Gastroesophageal sphincter (tissue), 4 donors: ENCODE measurements around the gene DOCK6. TPM values are rescaled to one million over a fixed set of nuclear protein-coding genes. Genes with fewer than 3 reads are reported as not detected.

Source experiments
- ATAC-seq: fragments of 150-250 bp; one replicate; pipeline ENCODE4 v1.9.1; 2016; ENCODE audit warnings: mild to moderate bottlenecking, moderate library complexity
- H3K27ac ChIP-seq, 4 donors: fragments of 200-600 bp; sonication (generic) in 3 of 4; 1 replicate in 3 of 4; 2 replicates in 1 of 4; pipeline ENCODE4 v1.5.1; 2016 to 2019
- H3K27me3 ChIP-seq: fragments of 200-600 bp; sonication (generic); one replicate; pipeline ENCODE4 v1.5.1; 2019
- H3K36me3 ChIP-seq, 2 donors: fragments of 200-600 bp; sonication (generic); one replicate each; pipeline ENCODE4 v1.5.1; 2019; ENCODE audit warnings: control low read depth in 1 of 2
- H3K4me1 ChIP-seq, 3 donors: fragments of 200-600 bp; sonication (generic); 1 replicate in 2 of 3; 2 replicates in 1 of 3; pipeline ENCODE4 v1.5.1; 2016 to 2019; ENCODE audit warnings: control low read depth in 2 of 3
- H3K4me3 ChIP-seq, 2 donors: fragments of 200-600 bp; sonication (generic); one replicate each; pipeline ENCODE4 v1.5.1; 2019; ENCODE audit warnings: mild to moderate bottlenecking in 1 of 2, moderate library complexity in 1 of 2
- H3K9me3 ChIP-seq, 3 donors: fragments of 200-600 bp; sonication (generic); one replicate each; pipeline ENCODE4 v1.5.1; 2017 to 2019; ENCODE audit warnings: control low read depth in 2 of 3
- CTCF ChIP-seq, 4 experiments: fragments of 200-600 bp in 2 of 4; fragments of 450-650 bp in 2 of 4; sonication (generic) in 1 of 4; IDR thresholded peaks; one replicate each; pipeline ENCODE4 v1.5.1; 2017 to 2019; ENCODE audit warnings: antibody characterized with exemption in 4 of 4, mild to moderate bottlenecking in 2 of 4, moderate library complexity in 2 of 4
- EP300 ChIP-seq: sonication (generic); formaldehyde crosslinking; IDR thresholded peaks from one replicate; pipeline ENCODE4 v1.6.1; 2017; ENCODE audit warnings: antibody characterized with exemption, mild to moderate bottlenecking
- POLR2A ChIP-seq, 2 donors: fragments of 450-650 bp; IDR thresholded peaks; one replicate each; pipeline ENCODE4 v1.6.1; 2017; ENCODE audit warnings: antibody characterized with exemption in 2 of 2, mild to moderate bottlenecking in 2 of 2, moderate library complexity in 1 of 2
- POLR2AphosphoS5 ChIP-seq: sonication (generic); formaldehyde crosslinking; IDR thresholded peaks from one replicate; pipeline ENCODE4 v1.6.1; 2017; ENCODE audit warnings: antibody characterized with exemption
- WGBS, 2 donors: methylation state at CpG; one replicate each; pipeline ENCODE4 v1.1.5; 2018; ENCODE audit warnings: low coverage in 1 of 2; 5-methylcytosine and 5-hydroxymethylcytosine counted together
- total RNA-seq, 4 donors: library from RNA; depleted of rRNA; stranded (reverse); fragments of >200 nt; gene quantifications; one replicate each; pipeline ENCODE4 v1.1.0, GENCODE V29; 2016

DOCK6 gene
- total RNA-seq, 4 donors from 2014 or later, result 18.5 to 43.1 (median 29.1) TPM

- H3K9me3 ChIP-seq, result no peaks in the 10 kb centered on the region
- no peaks in the 10 kb centered on the region for H3K27me3 ChIP-seq
- H3K36me3 ChIP-seq, result peaks cover 0 to 37% of the 10 kb centered on the region in 2 donors
- 80 to 94% methylated on average over 2 to 3 of the region's 5 CpGs for WGBS, 2 donors
- TF ChIP-seq POLR2AphosphoS5 (no peak), CTCF (IDR thresholded peaks at IDR 0.05) (no peak), EP300 (no peak), POLR2A (IDR thresholded peaks at IDR 0.05) (no peak)
- no peak overlapping the region for H3K4me3 ChIP-seq
- no peak for ATAC-seq
- H3K27ac ChIP-seq, result peak overlapping the region; percentile 3 to 99 (median 96)
- peaks cover 8 to 75% (median 34%) of the 10 kb centered on the region in 3 donors for H3K4me1 ChIP-seq
Observed at GRCh38 chr19:11199517-11199916, 62.8 kb downstream of the DOCK6 start.

- no peak for ATAC-seq
- H3K27me3 ChIP-seq, result no peaks in the 10 kb centered on the region
- peaks cover 0 to 43% of the 10 kb centered on the region in 2 donors for H3K36me3 ChIP-seq
- WGBS, 2 donors, result 29 to 58% methylated on average over 2 to 7 of the region's 7 CpGs
- H3K4me3 ChIP-seq, result no peak overlapping the region
- H3K9me3 ChIP-seq, result no peaks in the 10 kb centered on the region
- peaks cover 4 to 75% (median 34%) of the 10 kb centered on the region in 3 donors for H3K4me1 ChIP-seq
- peak overlapping the region; percentile 76 to 99 (median 96) for H3K27ac ChIP-seq
- TF ChIP-seq POLR2AphosphoS5, result no peak
- TF ChIP-seq EP300, result no peak
- no peak for TF ChIP-seq POLR2A (IDR thresholded peaks at IDR 0.05)
- no peak for TF ChIP-seq CTCF (IDR thresholded peaks at IDR 0.05)
Observed at GRCh38 chr19:11198769-11199424, 63.4 kb downstream of the DOCK6 start.

- Histone ChIP-seq H3K27ac (peak overlapping the region; percentile 76 to 99 (median 96)), H3K36me3 (peaks cover 0 to 51% of the 10 kb centered on the region in 2 donors), H3K4me3 (peak overlapping the region in 1 of 2 donors; percentile 86), H3K9me3 (no peaks in the 10 kb centered on the region), H3K27me3 (no peaks in the 10 kb centered on the region), H3K4me1 (peaks cover 4 to 75% (median 33%) of the 10 kb centered on the region in 3 donors)
- TF ChIP-seq CTCF (IDR thresholded peaks at IDR 0.05) (no peak), EP300 (no peak), POLR2AphosphoS5 (no peak), POLR2A (IDR thresholded peaks at IDR 0.05) (no peak)
- ATAC-seq, result no peak
- WGBS, 2 donors, result 56 to 80% methylated on average over 3 to 6 of the region's 7 CpGs
Observed at GRCh38 chr19:11198175-11198534, 64.2 kb downstream of the DOCK6 start.

- Histone ChIP-seq H3K4me1 (peaks cover 0 to 75% (median 33%) of the 10 kb centered on the region in 3 donors), H3K36me3 (peaks cover 0 to 57% of the 10 kb centered on the region in 2 donors)
- WGBS, 2 donors, result 0 to 2% methylated on average over 10 to 11 of the region's 78 CpGs
Observed at GRCh38 chr19:11197291-11198174, 64.8 kb downstream of the DOCK6 start, which contains the start of gene KANK2. KANK2 (minus strand) TSS chr19:11197545; CDS start chr19:11194511, 3,034 bp downstream.

More at GRCh38 chr19:11197291-11198174, 64.8 kb downstream of the DOCK6 start, which contains the start of gene KANK2:
- TF ChIP-seq POLR2A (IDR thresholded peaks at IDR 0.05) (peak; percentile 88 to 91), POLR2AphosphoS5 (peak; percentile 79), CTCF (IDR thresholded peaks at IDR 0.05) (peak in 3 of 4 experiments; percentile 11 to 43 (median 26)), EP300 (no peak)
- Histone ChIP-seq H3K9me3 (no peaks in the 10 kb centered on the region), H3K4me3 (peak within 1 kb of the TSS; percentile 76 to 86), H3K27ac (peak within 1 kb of the TSS; percentile 80 to 99 (median 96)), H3K27me3 (no peaks in the 10 kb centered on the region)
- peak; percentile 90 for ATAC-seq
